OCI-LY1 (cell line): Measurements from ENCODE around the gene FADS6.
"Not testable (repeated sequence)": the region's sequence is repeated elsewhere in the genome, so short reads cannot be mapped to it uniquely, and the experiment has no call there.

Experiments
- H2AFZ ChIP-seq: fragments of 200-600 bp; sonication (generic), shearing (Covaris generic); 2 replicates; pipeline ENCODE4 v1.6.0; 2014; ENCODE audit warnings: antibody characterized with exemption, mild to moderate bottlenecking, low read length
- H3F3A ChIP-seq: fragments of 200-600 bp; sonication (generic), shearing (Covaris generic); 2 replicates; pipeline ENCODE4 v1.6.0; 2014; ENCODE audit warnings: mild to moderate bottlenecking, antibody characterized with exemption, low read length, moderate library complexity; ENCODE audit not compliant: insufficient read depth
- H3K27ac ChIP-seq: fragments of 200-600 bp; sonication (generic); 2 replicates; pipeline ENCODE4 v1.5.1; 2014; ENCODE audit warnings: low read length, mixed run types, mild to moderate bottlenecking, low read depth; ENCODE audit not compliant: poor library complexity, severe bottlenecking
- H3K27me3 ChIP-seq: fragments of 200-600 bp; sonication (generic); 2 replicates; pipeline ENCODE4 v1.6.0; 2014; ENCODE audit warnings: antibody characterized with exemption, mild to moderate bottlenecking, low read length, moderate library complexity; ENCODE audit not compliant: insufficient read depth
- H3K36me3 ChIP-seq: fragments of 200-600 bp; sonication (generic); 2 replicates; pipeline ENCODE4 v1.6.1; 2014; ENCODE audit warnings: mild to moderate bottlenecking, antibody characterized with exemption, low read length, moderate library complexity, mixed read lengths; ENCODE audit not compliant: insufficient read depth
- H3K4me1 ChIP-seq: fragments of 200-600 bp; sonication (generic); 2 replicates; pipeline ENCODE4 v1.5.1; 2014; ENCODE audit warnings: mild to moderate bottlenecking, low read length, moderate library complexity; ENCODE audit not compliant: insufficient read depth, severe bottlenecking
- H3K4me2 ChIP-seq: fragments of 200-600 bp; sonication (generic), shearing (Covaris generic); 2 replicates; pipeline ENCODE4 v1.6.1; 2014; ENCODE audit warnings: low read length
- H3K4me3 ChIP-seq: fragments of 200-600 bp; sonication (generic); 2 replicates; pipeline ENCODE4 v1.5.1; 2014; ENCODE audit warnings: low read length, low read depth, mild to moderate bottlenecking, mixed read lengths; ENCODE audit not compliant: poor library complexity, severe bottlenecking
- H3K79me2 ChIP-seq: fragments of 200-600 bp; shearing (Covaris generic); 2 replicates; pipeline ENCODE4 v1.6.1; 2016; ENCODE audit warnings: mixed run types, low read length, mixed read lengths; ENCODE audit not compliant: insufficient read depth
- H3K9ac ChIP-seq: fragments of 200-600 bp; sonication (generic), shearing (Covaris generic); 2 replicates; pipeline ENCODE4 v1.6.1; 2014; ENCODE audit warnings: mild to moderate bottlenecking, low read length, mixed read lengths
- H3K9me2 ChIP-seq: fragments of 200-600 bp; sonication (generic), shearing (Covaris generic); 2 replicates; pipeline ENCODE4 v1.6.1; 2014; ENCODE audit warnings: low read depth, mild to moderate bottlenecking, low read length, mixed read lengths
- H3K9me3 ChIP-seq: fragments of 200-600 bp; shearing (Covaris generic); 2 replicates; pipeline ENCODE4 v1.6.1; 2014; ENCODE audit warnings: low read length, mixed read lengths
- H4K20me1 ChIP-seq: fragments of 200-600 bp; sonication (generic), shearing (Covaris generic); 2 replicates; pipeline ENCODE4 v1.6.0; 2016; ENCODE audit warnings: mild to moderate bottlenecking, low read length; ENCODE audit not compliant: insufficient read depth
- EZH2 ChIP-seq: fragments of 200-600 bp; sonication (generic), shearing (Covaris generic); IDR thresholded peaks from 2 replicates; pipeline ENCODE4 v1.8.0; 2017; ENCODE audit warnings: borderline replicate concordance, mixed run types, mild to moderate bottlenecking, antibody characterized with exemption, low read length, moderate library complexity, mixed read lengths
- TF ChIP-seq, protein P1 (sequence below): fragments of 200-600 bp; sonication (generic), shearing (Covaris generic); IDR thresholded peaks from 2 replicates; pipeline ENCODE4 v1.5.1; 2017; ENCODE audit warnings: mild to moderate bottlenecking, antibody characterized with exemption, low read length, moderate library complexity, mixed read lengths

The FADS6 gene

DNA sequence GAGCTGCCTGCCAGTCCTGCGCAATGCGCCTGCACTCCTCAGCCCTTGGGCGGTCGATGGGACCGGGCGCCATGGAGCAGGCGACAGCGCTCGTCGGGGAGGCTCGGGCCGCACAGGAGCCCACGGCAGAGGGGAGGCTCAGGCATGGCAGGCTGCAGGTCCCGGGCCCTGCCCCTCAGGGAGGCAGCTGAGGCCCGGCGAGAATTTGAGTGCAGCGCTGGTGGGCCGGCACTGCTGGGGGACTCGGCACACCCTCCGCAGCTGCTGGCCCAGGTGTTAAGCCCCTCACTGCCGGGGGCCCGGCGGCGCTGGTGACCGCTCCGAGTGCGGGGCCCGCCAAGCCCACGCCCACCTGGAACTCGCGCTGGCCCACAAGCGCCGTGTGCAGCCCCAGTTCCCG is 13.6 kb upstream of the FADS6 start:
- Histone ChIP-seq H3K27ac (no peak overlapping the region), H3K4me2 (no peak overlapping the region), H3K9me3 (no peaks in the 10 kb centered on the region), H3K4me3 (no peak overlapping the region), H3F3A (no peaks in the 10 kb centered on the region), H4K20me1 (no peaks in the 10 kb centered on the region), H3K9ac (no peak overlapping the region), H2AFZ (no peak overlapping the region), H3K79me2 (no peaks in the 10 kb centered on the region), H3K9me2 (no peaks in the 10 kb centered on the region), H3K27me3 (no peaks in the 10 kb centered on the region), H3K36me3 (no peaks in the 10 kb centered on the region), H3K4me1 (no peaks in the 10 kb centered on the region)
- TF ChIP-seq, protein P1, sequence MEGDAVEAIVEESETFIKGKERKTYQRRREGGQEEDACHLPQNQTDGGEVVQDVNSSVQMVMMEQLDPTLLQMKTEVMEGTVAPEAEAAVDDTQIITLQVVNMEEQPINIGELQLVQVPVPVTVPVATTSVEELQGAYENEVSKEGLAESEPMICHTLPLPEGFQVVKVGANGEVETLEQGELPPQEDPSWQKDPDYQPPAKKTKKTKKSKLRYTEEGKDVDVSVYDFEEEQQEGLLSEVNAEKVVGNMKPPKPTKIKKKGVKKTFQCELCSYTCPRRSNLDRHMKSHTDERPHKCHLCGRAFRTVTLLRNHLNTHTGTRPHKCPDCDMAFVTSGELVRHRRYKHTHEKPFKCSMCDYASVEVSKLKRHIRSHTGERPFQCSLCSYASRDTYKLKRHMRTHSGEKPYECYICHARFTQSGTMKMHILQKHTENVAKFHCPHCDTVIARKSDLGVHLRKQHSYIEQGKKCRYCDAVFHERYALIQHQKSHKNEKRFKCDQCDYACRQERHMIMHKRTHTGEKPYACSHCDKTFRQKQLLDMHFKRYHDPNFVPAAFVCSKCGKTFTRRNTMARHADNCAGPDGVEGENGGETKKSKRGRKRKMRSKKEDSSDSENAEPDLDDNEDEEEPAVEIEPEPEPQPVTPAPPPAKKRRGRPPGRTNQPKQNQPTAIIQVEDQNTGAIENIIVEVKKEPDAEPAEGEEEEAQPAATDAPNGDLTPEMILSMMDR: no peak
- TF ChIP-seq EZH2: no peak

DNA sequence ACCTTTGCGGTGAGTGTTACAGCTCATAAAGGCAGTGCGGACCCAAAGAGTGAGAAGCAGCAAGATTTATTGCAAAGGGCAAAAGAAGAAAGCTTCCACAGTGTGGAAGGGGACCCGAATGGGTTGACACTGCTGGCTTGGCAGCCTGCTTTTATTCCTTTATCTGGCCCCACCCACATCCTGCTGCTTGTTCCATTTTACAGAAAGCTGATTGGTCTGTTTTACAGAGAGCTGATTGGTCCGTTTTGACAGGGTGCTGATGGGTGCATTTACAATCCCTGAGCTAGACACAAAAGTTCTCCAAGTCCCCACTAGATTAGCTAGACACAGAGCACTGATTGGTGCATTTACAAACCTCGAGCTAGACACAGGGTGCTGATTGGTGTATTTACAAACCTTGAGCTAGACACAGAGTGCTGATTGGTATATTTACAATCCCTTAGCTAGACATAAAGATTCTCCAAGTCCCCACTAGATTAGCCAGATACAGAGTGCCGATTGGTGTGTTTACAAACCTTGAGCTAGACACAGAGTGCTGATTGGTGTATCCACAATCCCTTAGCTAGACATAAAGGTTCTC is 12.9 kb upstream of the FADS6 start:
- H3K79me2 ChIP-seq, H3K36me3 ChIP-seq, H3K9ac ChIP-seq, H3K9me2 ChIP-seq, H3K9me3 ChIP-seq, H3K4me1 ChIP-seq, H3K27me3 ChIP-seq, H2AFZ ChIP-seq, H3K27ac ChIP-seq, H3K4me2 ChIP-seq, H4K20me1 ChIP-seq, H3K4me3 ChIP-seq, H3F3A ChIP-seq: not testable (repeated sequence)

- Histone ChIP-seq H3K36me3 (no peaks in the 10 kb centered on the region), H4K20me1 (no peaks in the 10 kb centered on the region), H3K4me3 (no peak overlapping the region), H3K27ac (no peak overlapping the region), H3K9me3 (no peaks in the 10 kb centered on the region), H3K4me1 (no peaks in the 10 kb centered on the region), H3K9me2 (no peaks in the 10 kb centered on the region), H3K27me3 (no peaks in the 10 kb centered on the region), H3K79me2 (no peaks in the 10 kb centered on the region), H3K4me2 (no peak overlapping the region), H3F3A (no peaks in the 10 kb centered on the region), H2AFZ (no peak overlapping the region), H3K9ac (no peak overlapping the region)
- TF ChIP-seq, protein P1: no peak
- no peak for TF ChIP-seq EZH2
Observed at GRCh38 chr17:74904687-74905409, 11.4 kb upstream of the FADS6 start.

- Histone ChIP-seq H3K27ac (no peak overlapping the region), H3F3A (no peaks in the 10 kb centered on the region), H3K9me2 (no peaks in the 10 kb centered on the region), H4K20me1 (no peaks in the 10 kb centered on the region), H3K9ac (no peak overlapping the region), H3K79me2 (no peaks in the 10 kb centered on the region), H3K9me3 (no peaks in the 10 kb centered on the region), H2AFZ (no peak overlapping the region), H3K27me3 (no peaks in the 10 kb centered on the region), H3K4me2 (no peak overlapping the region), H3K4me1 (no peaks in the 10 kb centered on the region), H3K4me3 (no peak overlapping the region), H3K36me3 (no peaks in the 10 kb centered on the region)
- TF ChIP-seq EZH2: no peak
Observed at GRCh38 chr17:74903671-74904070, 10.2 kb upstream of the FADS6 start.
